HCT116 (cell line): ENCODE measurements around the gene CMPK2. TPM values are rescaled to one million over a fixed set of nuclear protein-coding genes. Genes with fewer than 3 reads are reported as not detected.

Experiments used
- ATAC-seq: fragments of 200-7000 bp; cut with Tn5 transposase; 2 replicates; pipeline ENCODE4 v1.9.1; 2020; ENCODE audit warnings: mild to moderate bottlenecking, moderate library complexity
- BruUV-seq: library from RNA; stranded (reverse); fragments of 400-500 nt; replicated peaks from 2 replicates; lab custom pipeline; 2021; lab: Mats Ljungman, UMichigan
- CTCF ChIA-PET: fragments of 300-600 bp; sonication (Branson Sonifier 250); formaldehyde crosslinking; loops from one replicate; lab custom pipeline; 2021; ENCODE audit warnings: antibody characterized with exemption; lab: Charles Lee
- POLR2A ChIA-PET: fragments of 300-600, 350-600 bp; sonication (Branson Sonifier 250); formaldehyde crosslinking; loops from one replicate; lab custom pipeline; 2021; ENCODE audit warnings: antibody characterized with exemption; lab: Charles Lee
- RAD21 ChIA-PET, 2 experiments: fragments of 300-600 bp; sonication (Branson Sonifier 250); formaldehyde crosslinking; loops; one replicate each; lab custom pipeline; 2023; ENCODE audit warnings: low total read pairs in 2 of 2; ENCODE audit not compliant: uncharacterized antibody in 2 of 2, unreplicated experiment in 2 of 2, low non-redundant PET in 1 of 2; lab: Charles Lee
- DNase-seq: peaks from one replicate; pipeline ENCODE4 v3.0.0-alpha.2; 2010; ENCODE audit warnings: low read depth, low spot score
- H2AFZ ChIP-seq: fragments of 200-600 bp; shearing (Covaris generic), sonication (generic); 2 replicates; pipeline ENCODE4 v1.6.1; 2017; ENCODE audit warnings: low read depth, mixed run types, mixed read lengths, antibody characterized with exemption, low read length; ENCODE audit not compliant: poor library complexity, severe bottlenecking
- H3K27ac ChIP-seq: 2 replicates; pipeline ENCODE4 v1.5.1; 2012; ENCODE audit warnings: low read depth, low read length
- H3K27me3 ChIP-seq: fragments of 200-600 bp; sonication (generic); 2 replicates; pipeline ENCODE4 v1.6.1; 2016; ENCODE audit warnings: mixed run types, low read length, mixed read lengths; ENCODE audit not compliant: insufficient read depth
- H3K36me3 ChIP-seq, 2 experiments: fragments of 200-500 bp in 1 of 2; fragments of 200-600 bp in 1 of 2; sonication (Bioruptor generic) in 1 of 2; sonication (generic) in 1 of 2; 2 replicates each; pipeline versions ENCODE4 v1.5.1 to v1.6.1; 2014 to 2016; ENCODE audit warnings: low read length in 2 of 2, inconsistent platforms in 1 of 2, mixed read lengths in 1 of 2, mixed run types in 1 of 2; ENCODE audit not compliant: insufficient read depth in 2 of 2, control insufficient read depth in 1 of 2
- H3K4me1 ChIP-seq, 2 experiments: fragments of 200-600 bp in 1 of 2; sonication (generic) in 1 of 2; 2 replicates each; pipeline versions ENCODE4 v1.5.1 to v1.6.1; 2012 to 2017; ENCODE audit warnings: low read length in 2 of 2, inconsistent platforms in 1 of 2, mild to moderate bottlenecking in 1 of 2, mixed read lengths in 1 of 2, mixed run types in 1 of 2, moderate library complexity in 1 of 2; ENCODE audit not compliant: insufficient read depth in 2 of 2, control insufficient read depth in 1 of 2
- H3K4me2 ChIP-seq: fragments of 200-600 bp; sonication (generic); 2 replicates; pipeline ENCODE4 v1.6.1; 2017; ENCODE audit warnings: mixed run types, low read length, mixed read lengths
- H3K4me3 ChIP-seq, 2 experiments: fragments of 200-600 bp in 1 of 2; sonication (generic) in 1 of 2; replicated peaks in 1 of 2; 2 replicates each; pipeline ENCODE4 v1.5.1; 2011 to 2016; ENCODE audit warnings: low read length in 2 of 2, control low read depth in 1 of 2, low read depth in 1 of 2, mild to moderate bottlenecking in 1 of 2, mixed read lengths in 1 of 2, mixed run types in 1 of 2
- H3K79me2 ChIP-seq: fragments of 200-600 bp; sonication (generic); 2 replicates; pipeline ENCODE4 v1.6.1; 2017; ENCODE audit warnings: mild to moderate bottlenecking, mixed run types, low read length, moderate library complexity, mixed read lengths; ENCODE audit not compliant: insufficient read depth
- H3K9ac ChIP-seq: fragments of 200-600 bp; sonication (generic); 2 replicates; pipeline ENCODE4 v1.6.1; 2016; ENCODE audit warnings: low read length, mixed read lengths
- H3K9me2 ChIP-seq: fragments of 200-600 bp; sonication (generic), shearing (Covaris generic); 2 replicates; pipeline ENCODE4 v1.6.1; 2017; ENCODE audit warnings: mixed run types, mild to moderate bottlenecking, moderate library complexity; ENCODE audit not compliant: insufficient read depth
- H3K9me3 ChIP-seq, 2 experiments: fragments of 200-500 bp in 1 of 2; fragments of 200-600 bp in 1 of 2; sonication (Bioruptor generic) in 1 of 2; sonication (generic) in 1 of 2; 2 replicates each; pipeline ENCODE4 v1.6.1; 2014 to 2017; ENCODE audit warnings: low read length in 2 of 2, mixed read lengths in 2 of 2, inconsistent platforms in 1 of 2, low read depth in 1 of 2, mild to moderate bottlenecking in 1 of 2, mixed run types in 1 of 2, moderate library complexity in 1 of 2; ENCODE audit not compliant: control insufficient read depth in 1 of 2, insufficient read depth in 1 of 2
- H4K20me1 ChIP-seq: fragments of 200-600 bp; sonication (generic), shearing (Covaris generic); 2 replicates; pipeline ENCODE4 v1.6.1; 2017; ENCODE audit warnings: mixed run types, mild to moderate bottlenecking, moderate library complexity; ENCODE audit not compliant: insufficient read depth
- CBX3 ChIP-seq: IDR thresholded peaks from 2 replicates; pipeline ENCODE4 v1.6.1; 2012; ENCODE audit warnings: low read depth
- CEBPB ChIP-seq: IDR thresholded peaks from 2 replicates; pipeline ENCODE4 v1.6.1; 2012; ENCODE audit warnings: low read depth
- CTCF ChIP-seq, 3 experiments: fragments of 200-600 bp in 1 of 3; sonication (generic) in 1 of 3; IDR thresholded peaks in 2 of 3; conservative IDR thresholded peaks in 1 of 3; 2 replicates each; pipeline ENCODE4 v1.5.1; 2012 to 2017; ENCODE audit warnings: low read depth in 2 of 3, low read length in 2 of 3, antibody characterized with exemption in 1 of 3, borderline replicate concordance in 1 of 3, control low read depth in 1 of 3, mild to moderate bottlenecking in 1 of 3, mixed read lengths in 1 of 3, mixed run types in 1 of 3, moderate library complexity in 1 of 3; ENCODE audit not compliant: insufficient read depth in 1 of 3
- EGR1 ChIP-seq: IDR thresholded peaks from 2 replicates; pipeline ENCODE4 v1.6.1; 2012; ENCODE audit warnings: low read depth
- ELF1 ChIP-seq: IDR thresholded peaks from 2 replicates; pipeline ENCODE4 v1.6.1; 2012; ENCODE audit warnings: low read depth, borderline replicate concordance
- EZH2 ChIP-seq: fragments of 200-600 bp; sonication (generic); IDR thresholded peaks from 2 replicates; pipeline ENCODE4 v1.6.1; 2017; ENCODE audit warnings: antibody characterized with exemption, mixed run types
- EZH2phosphoT487 ChIP-seq: fragments of 200-600 bp; IDR thresholded peaks from 2 replicates; pipeline ENCODE4 v1.6.1; 2018; ENCODE audit warnings: antibody characterized with exemption, borderline replicate concordance
- FOSL1 ChIP-seq: IDR thresholded peaks from 2 replicates; pipeline ENCODE4 v1.6.1; 2012; ENCODE audit warnings: low read depth
- JUND ChIP-seq: IDR thresholded peaks from 2 replicates; pipeline ENCODE4 v1.6.1; 2012
- POLR2A ChIP-seq: IDR thresholded peaks from 2 replicates; pipeline ENCODE4 v1.7.0; 2011; ENCODE audit warnings: borderline replicate concordance; ENCODE audit not compliant: insufficient read depth, insufficient read length; ENCODE audit errors: extremely low read depth
- POLR2AphosphoS5 ChIP-seq: IDR thresholded peaks from 2 replicates; pipeline ENCODE4 v1.6.1; 2011; ENCODE audit warnings: mild to moderate bottlenecking, low read depth, low read length, moderate library complexity
- SIN3A ChIP-seq: IDR thresholded peaks from 2 replicates; pipeline ENCODE4 v1.6.1; 2012; ENCODE audit warnings: low read depth
- SP1 ChIP-seq: IDR thresholded peaks from 2 replicates; pipeline ENCODE4 v1.6.1; 2012; ENCODE audit warnings: low read depth
- SRF ChIP-seq: IDR thresholded peaks from 2 replicates; pipeline ENCODE4 v1.6.1; 2012; ENCODE audit warnings: low read depth
- TCF7L2 ChIP-seq: IDR thresholded peaks from 2 replicates; pipeline ENCODE4 v1.7.0; 2011; ENCODE audit warnings: borderline replicate concordance, inconsistent platforms; ENCODE audit not compliant: insufficient read depth, insufficient read length; ENCODE audit errors: extremely low read depth
- ZFX ChIP-seq: fragments of 450-650 bp; IDR thresholded peaks from 2 replicates; pipeline ENCODE4 v1.6.1; 2017
- ZNF274 ChIP-seq: fragments of 200-500 bp; sonication (Bioruptor generic); IDR thresholded peaks from 2 replicates; pipeline ENCODE4 v1.6.1; 2014; ENCODE audit warnings: mild to moderate bottlenecking, low read depth, low read length, inconsistent platforms
- intact Hi-C: fragments of 100-400 bp; cut with micrococcal nuclease; formaldehyde crosslinking; loops from 2 replicates; pipeline ENCODE4 v1.10.0; 2022
- total RNA-seq: library from RNA; stranded (reverse); gene quantifications from one replicate; pipeline ENCODE4 v1.2.1, GENCODE V29; 2021; ENCODE audit not compliant: unreplicated experiment
- TF ChIP-seq, protein P1 (sequence below): IDR thresholded peaks from 2 replicates; pipeline ENCODE4 v1.6.1; 2012

Gene CMPK2
- total RNA-seq, 1 experiment from 2014 or later, result 1.5 TPM

DNA sequence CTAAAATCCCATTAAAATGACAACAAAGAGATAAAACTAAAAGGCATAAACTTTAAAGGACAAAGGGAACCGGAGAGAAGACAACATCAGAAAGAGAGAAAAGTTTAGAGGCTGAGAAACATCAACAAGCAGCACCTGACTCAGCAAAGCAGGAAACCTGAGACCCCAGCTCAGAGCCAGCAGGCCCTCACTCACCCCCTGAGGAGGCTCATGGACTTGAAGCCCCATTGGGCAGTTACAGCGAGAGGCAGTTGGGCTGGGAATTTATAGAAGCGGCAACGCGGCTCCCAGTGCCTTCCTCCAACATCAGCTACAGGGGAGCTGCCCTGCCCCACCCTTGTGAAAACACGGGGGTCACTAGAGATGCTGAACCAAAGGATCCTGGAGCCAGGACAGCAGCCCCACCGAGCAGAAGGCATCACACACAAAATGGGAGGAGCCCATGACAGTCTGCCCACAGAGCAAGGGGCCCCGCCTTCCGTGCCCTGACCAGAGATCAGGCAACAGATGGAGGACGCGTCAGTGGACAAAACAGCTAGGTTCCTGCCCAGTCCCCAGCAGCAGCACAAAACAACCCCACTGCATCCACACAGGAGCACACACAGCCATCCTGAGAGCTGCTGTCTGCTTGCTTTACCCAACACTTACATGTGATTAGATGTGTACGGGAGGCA, 52.7 kb downstream of the CMPK2 start:
- Histone ChIP-seq H3K27me3 (peaks cover 30% of the 10 kb centered on the region), H3K4me1 (no peaks in the 10 kb centered on the region), H3K4me2 (no peak overlapping the region), H3K4me3 (no peak overlapping the region), H3K36me3 (no peaks in the 10 kb centered on the region), H3K9me3 (no peaks in the 10 kb centered on the region), H3K79me2 (no peaks in the 10 kb centered on the region), H2AFZ (no peak overlapping the region), H3K27ac (no peak overlapping the region), H3K9ac (no peak overlapping the region), H3K9me2 (no peaks in the 10 kb centered on the region), H4K20me1 (no peaks in the 10 kb centered on the region)
- POLR2A ChIA-PET, result no interaction called here
- CTCF ChIA-PET, result no interaction called here
- RAD21 ChIA-PET, result no interaction called here
- TF ChIP-seq ZNF274 (no peak), CEBPB (no peak)
- intact Hi-C loops, result no loop called here
- DNase-seq, result no peak
- ATAC-seq, result 0 out of 2 replicates have a peak, but pooled peaks have one; percentile 27
- no TSS peak for BruUV-seq

DNA sequence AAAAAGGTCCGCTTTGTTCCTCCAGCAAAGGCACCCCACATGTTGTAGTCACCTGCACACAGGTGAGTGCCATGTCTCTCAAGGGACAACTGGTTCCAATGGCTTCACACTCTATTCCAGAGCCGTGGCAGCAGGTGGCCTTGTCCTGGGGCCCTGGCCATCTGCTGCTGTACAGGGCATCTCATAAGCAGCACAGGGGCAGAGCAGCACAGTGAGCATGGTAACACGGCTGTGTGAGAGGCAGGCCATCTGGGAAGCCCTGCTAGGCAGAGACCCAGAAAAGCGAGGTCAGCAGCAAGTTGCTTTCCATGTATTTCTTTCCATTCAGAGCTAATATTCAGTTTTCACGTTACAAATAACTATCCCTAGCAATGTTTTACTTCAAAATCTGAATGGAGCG, 54.7 kb downstream of the CMPK2 start:
- H3K79me2 ChIP-seq, result no peaks in the 10 kb centered on the region
- ChIA-PET POLR2A (no interaction called here), CTCF (no interaction called here), RAD21 (no interaction called here)
- no peaks in the 10 kb centered on the region for H3K9me3 ChIP-seq
- no TSS peak for BruUV-seq
- no peak overlapping the region for H3K9ac ChIP-seq
- H3K4me1 ChIP-seq, result no peaks in the 10 kb centered on the region
- ATAC-seq (no peak), DNase-seq (no peak)
- H3K27me3 ChIP-seq, result peaks cover 41% of the 10 kb centered on the region
- H3K4me2 ChIP-seq, result no peak overlapping the region
- H4K20me1 ChIP-seq, result no peaks in the 10 kb centered on the region
- H3K36me3 ChIP-seq, result no peaks in the 10 kb centered on the region
- H3K27ac ChIP-seq, result no peak overlapping the region
- H3K9me2 ChIP-seq, result no peaks in the 10 kb centered on the region
- no peak overlapping the region for H3K4me3 ChIP-seq
- no peak overlapping the region for H2AFZ ChIP-seq
- intact Hi-C loops, result no loop called here
- TF ChIP-seq, protein P1, sequence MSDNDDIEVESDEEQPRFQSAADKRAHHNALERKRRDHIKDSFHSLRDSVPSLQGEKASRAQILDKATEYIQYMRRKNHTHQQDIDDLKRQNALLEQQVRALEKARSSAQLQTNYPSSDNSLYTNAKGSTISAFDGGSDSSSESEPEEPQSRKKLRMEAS, result no peak
- TF ChIP-seq JUND (no peak), FOSL1 (no peak), CEBPB (no peak), SRF (no peak), CTCF (IDR thresholded peaks at IDR 0.05 in 2 of 3, conservative IDR thresholded peaks at IDR 0.05 in 1 of 3; ENCODE audit: borderline replicate concordance in 1 of 3, insufficient read depth in 1 of 3, low read depth in 2 of 3, low read length in 2 of 3) (no peak), CBX3 (no peak), SP1 (no peak), POLR2A (no peak), ZNF274 (no peak), EGR1 (no peak), EZH2phosphoT487 (no peak), ELF1 (no peak), ZFX (no peak), SIN3A (no peak), POLR2AphosphoS5 (no peak), TCF7L2 (no peak), EZH2 (no peak)
